Tibial nerve (tissue), 4 donors: ENCODE data around the gene ELFN1. TPM values are rescaled to one million over a fixed set of nuclear protein-coding genes. Genes with fewer than 3 reads are reported as not detected.

Source experiments
- DNase-seq, 2 donors: peaks; one replicate each; pipeline ENCODE4 v3.0.0-alpha.2; 2019; ENCODE audit warnings: low spot score in 2 of 2
- H3K27ac ChIP-seq, 4 donors: fragments of 200-600 bp; sonication (generic) in 3 of 4; one replicate each; pipeline ENCODE4 v1.5.1; 2017 to 2019; ENCODE audit warnings: mild to moderate bottlenecking in 1 of 4
- H3K27me3 ChIP-seq, 2 donors: fragments of 200-600 bp; sonication (generic) in 1 of 2; one replicate each; pipeline versions ENCODE4 v1.5.1 to v1.6.0; 2017 to 2019
- H3K36me3 ChIP-seq, 3 donors: fragments of 200-600 bp; sonication (generic); one replicate each; pipeline ENCODE4 v1.5.1; 2018 to 2019
- H3K4me1 ChIP-seq, 4 donors: fragments of 200-600 bp; sonication (generic) in 3 of 4; one replicate each; pipeline ENCODE4 v1.5.1; 2017 to 2019
- H3K4me3 ChIP-seq, 4 donors: fragments of 200-600 bp; sonication (generic) in 3 of 4; one replicate each; pipeline ENCODE4 v1.5.1; 2017 to 2019; ENCODE audit warnings: mild to moderate bottlenecking in 1 of 4, moderate library complexity in 1 of 4
- H3K9me3 ChIP-seq, 4 donors: fragments of 200-600 bp; sonication (generic) in 3 of 4; one replicate each; pipeline ENCODE4 v1.5.1; 2017 to 2019
- EP300 ChIP-seq, 2 donors: sonication (generic); formaldehyde crosslinking; IDR thresholded peaks; one replicate each; pipeline ENCODE4 v1.6.1; 2017; ENCODE audit warnings: antibody characterized with exemption in 2 of 2, mild to moderate bottlenecking in 1 of 2
- POLR2A ChIP-seq, 2 donors: fragments of 450-650 bp; IDR thresholded peaks; one replicate each; pipeline ENCODE4 v1.6.1; 2017; ENCODE audit warnings: antibody characterized with exemption in 2 of 2, mild to moderate bottlenecking in 2 of 2, moderate library complexity in 2 of 2
- WGBS, 2 donors: methylation state at CpG; one replicate each; pipeline ENCODE4 v1.1.5; 2018; 5-methylcytosine and 5-hydroxymethylcytosine counted together
- total RNA-seq, 4 donors: library from RNA; depleted of rRNA; stranded (reverse); fragments of >200 nt; gene quantifications; one replicate each; pipeline ENCODE4 v1.1.0, GENCODE V29; 2016
- TF ChIP-seq, protein P1 (sequence below), 5 experiments: fragments of 200-600 bp in 3 of 5; fragments of 450-650 bp in 2 of 5; sonication (generic) in 3 of 5; IDR thresholded peaks; one replicate each; pipeline ENCODE4 v1.5.1; 2016 to 2019; ENCODE audit warnings: antibody characterized with exemption in 5 of 5, mild to moderate bottlenecking in 3 of 5, moderate library complexity in 2 of 5

Gene ELFN1
- total RNA-seq, 4 donors from 2014 or later, result 0.21 to 2.4 (median 1.5) TPM

DNA sequence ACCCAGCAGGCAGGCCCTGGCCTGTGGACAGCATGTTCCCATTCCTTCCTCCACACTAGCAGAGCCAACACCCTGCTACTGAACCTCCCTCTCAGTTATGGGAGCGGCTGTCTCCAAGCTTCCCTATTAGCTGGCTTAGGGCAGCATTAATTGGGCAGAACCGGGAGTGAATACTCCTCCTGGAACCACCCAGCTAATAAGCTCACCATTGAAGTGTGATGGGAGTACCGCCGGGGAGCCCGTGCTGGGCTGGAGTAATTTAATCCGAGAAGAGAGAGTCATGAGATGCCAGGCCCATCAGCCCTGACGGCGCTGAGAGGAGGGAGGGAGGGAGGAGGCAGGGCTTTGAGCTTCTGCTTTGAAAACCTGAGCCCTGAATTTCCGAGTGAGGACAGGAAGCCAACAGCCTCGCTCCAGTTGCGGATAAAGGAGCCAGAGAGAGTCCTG is 31.8 kb upstream of the ELFN1 start:
- no peak for DNase-seq
- H3K27ac ChIP-seq, result no peak overlapping the region
- no peaks in the 10 kb centered on the region for H3K36me3 ChIP-seq
- no peak overlapping the region for H3K4me3 ChIP-seq
- 14 to 18% methylated on average over 11 of the region's 11 CpGs for WGBS, 2 donors
- peaks cover 0 to 50% (median 6%) of the 10 kb centered on the region in 4 donors for H3K9me3 ChIP-seq
- no peaks in the 10 kb centered on the region for H3K4me1 ChIP-seq
- peaks cover 0 to 17% of the 10 kb centered on the region in 2 donors for H3K27me3 ChIP-seq
- TF ChIP-seq EP300 (IDR thresholded peaks at IDR 0.05), result no peak
- TF ChIP-seq, protein P1, sequence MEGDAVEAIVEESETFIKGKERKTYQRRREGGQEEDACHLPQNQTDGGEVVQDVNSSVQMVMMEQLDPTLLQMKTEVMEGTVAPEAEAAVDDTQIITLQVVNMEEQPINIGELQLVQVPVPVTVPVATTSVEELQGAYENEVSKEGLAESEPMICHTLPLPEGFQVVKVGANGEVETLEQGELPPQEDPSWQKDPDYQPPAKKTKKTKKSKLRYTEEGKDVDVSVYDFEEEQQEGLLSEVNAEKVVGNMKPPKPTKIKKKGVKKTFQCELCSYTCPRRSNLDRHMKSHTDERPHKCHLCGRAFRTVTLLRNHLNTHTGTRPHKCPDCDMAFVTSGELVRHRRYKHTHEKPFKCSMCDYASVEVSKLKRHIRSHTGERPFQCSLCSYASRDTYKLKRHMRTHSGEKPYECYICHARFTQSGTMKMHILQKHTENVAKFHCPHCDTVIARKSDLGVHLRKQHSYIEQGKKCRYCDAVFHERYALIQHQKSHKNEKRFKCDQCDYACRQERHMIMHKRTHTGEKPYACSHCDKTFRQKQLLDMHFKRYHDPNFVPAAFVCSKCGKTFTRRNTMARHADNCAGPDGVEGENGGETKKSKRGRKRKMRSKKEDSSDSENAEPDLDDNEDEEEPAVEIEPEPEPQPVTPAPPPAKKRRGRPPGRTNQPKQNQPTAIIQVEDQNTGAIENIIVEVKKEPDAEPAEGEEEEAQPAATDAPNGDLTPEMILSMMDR (IDR thresholded peaks at IDR 0.05), result no peak
- no peak for TF ChIP-seq POLR2A (IDR thresholded peaks at IDR 0.05)

DNA sequence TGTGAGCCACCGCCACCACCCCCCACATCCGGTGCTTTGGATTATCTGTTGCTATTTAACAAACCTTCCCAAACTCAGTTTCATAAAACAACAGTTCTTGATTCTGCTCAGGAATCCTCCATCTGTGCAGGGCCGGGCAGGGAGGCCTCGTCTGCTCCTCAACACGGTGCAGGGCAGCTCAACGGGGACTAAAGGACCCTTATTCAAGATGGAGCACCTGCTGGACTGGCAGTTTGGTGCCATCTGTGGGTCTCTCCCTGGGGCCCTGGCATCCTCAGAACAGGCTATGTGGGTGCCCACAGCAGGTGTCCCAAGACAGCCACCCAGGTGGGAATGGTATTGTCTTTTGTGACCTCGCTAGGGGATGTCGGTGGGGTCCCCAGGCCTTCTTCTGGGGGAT is 31.0 kb upstream of the ELFN1 start:
- 83 to 86% methylated on average over 7 to 8 of the region's 8 CpGs for WGBS, 2 donors

DNA sequence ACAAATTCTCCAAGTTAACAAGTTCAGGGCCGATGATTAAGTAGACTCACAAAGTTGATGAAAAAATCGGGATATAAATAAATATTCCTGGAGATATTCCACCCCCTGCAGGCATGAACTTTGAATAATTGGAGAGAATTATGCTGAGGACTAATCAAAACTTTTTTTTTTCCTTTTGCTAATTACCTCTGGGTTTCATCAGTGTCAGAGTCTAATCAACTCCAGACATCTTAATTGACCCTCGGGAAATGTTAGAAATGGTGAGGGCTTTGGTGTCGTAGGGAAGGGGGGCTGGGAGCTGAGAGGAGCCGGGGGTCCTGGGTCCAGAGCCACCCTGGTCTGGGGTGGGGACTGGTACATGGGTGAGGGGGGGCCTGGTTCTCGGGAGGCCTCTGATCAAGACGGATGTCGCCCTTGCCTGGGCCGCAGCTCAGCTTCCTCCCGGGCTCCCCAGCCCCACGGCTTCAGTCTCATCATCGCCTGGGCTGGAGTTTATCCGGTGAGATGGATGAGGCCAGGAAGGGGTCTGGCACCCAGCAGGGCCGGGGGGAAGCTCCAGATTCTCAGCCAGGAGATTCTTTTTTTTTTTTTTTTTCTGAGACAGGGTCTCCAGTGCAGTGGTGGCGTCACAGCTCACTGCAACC is 30.4 kb upstream of the ELFN1 start:
- TF ChIP-seq POLR2A (IDR thresholded peaks at IDR 0.05), result no peak
- no peak for TF ChIP-seq EP300 (IDR thresholded peaks at IDR 0.05)
- TF ChIP-seq, protein P1 (IDR thresholded peaks at IDR 0.05), result no peak
- WGBS, 2 donors, result 48 to 57% methylated on average over 15 of the region's 15 CpGs
- no peak overlapping the region for H3K27ac ChIP-seq
- no peak overlapping the region for H3K4me3 ChIP-seq
- peaks cover 0 to 28% of the 10 kb centered on the region in 2 donors for H3K27me3 ChIP-seq
- H3K4me1 ChIP-seq, result no peaks in the 10 kb centered on the region
- H3K36me3 ChIP-seq, result no peaks in the 10 kb centered on the region
- peaks cover 0 to 39% (median 6%) of the 10 kb centered on the region in 4 donors for H3K9me3 ChIP-seq
- DNase-seq, result no peak

More for the DNA sequence above, 31.0 kb upstream of the ELFN1 start:
- H3K9me3 ChIP-seq, result peaks cover 0 to 44% (median 6%) of the 10 kb centered on the region in 4 donors
- H3K27ac ChIP-seq, result no peak overlapping the region
- H3K36me3 ChIP-seq, result no peaks in the 10 kb centered on the region
- TF ChIP-seq EP300 (IDR thresholded peaks at IDR 0.05), result no peak
- TF ChIP-seq, protein P1 (IDR thresholded peaks at IDR 0.05), result no peak
- TF ChIP-seq POLR2A (IDR thresholded peaks at IDR 0.05), result no peak
- peaks cover 0 to 22% of the 10 kb centered on the region in 2 donors for H3K27me3 ChIP-seq
- no peaks in the 10 kb centered on the region for H3K4me1 ChIP-seq
- H3K4me3 ChIP-seq, result no peak overlapping the region
- no peak for DNase-seq

DNA sequence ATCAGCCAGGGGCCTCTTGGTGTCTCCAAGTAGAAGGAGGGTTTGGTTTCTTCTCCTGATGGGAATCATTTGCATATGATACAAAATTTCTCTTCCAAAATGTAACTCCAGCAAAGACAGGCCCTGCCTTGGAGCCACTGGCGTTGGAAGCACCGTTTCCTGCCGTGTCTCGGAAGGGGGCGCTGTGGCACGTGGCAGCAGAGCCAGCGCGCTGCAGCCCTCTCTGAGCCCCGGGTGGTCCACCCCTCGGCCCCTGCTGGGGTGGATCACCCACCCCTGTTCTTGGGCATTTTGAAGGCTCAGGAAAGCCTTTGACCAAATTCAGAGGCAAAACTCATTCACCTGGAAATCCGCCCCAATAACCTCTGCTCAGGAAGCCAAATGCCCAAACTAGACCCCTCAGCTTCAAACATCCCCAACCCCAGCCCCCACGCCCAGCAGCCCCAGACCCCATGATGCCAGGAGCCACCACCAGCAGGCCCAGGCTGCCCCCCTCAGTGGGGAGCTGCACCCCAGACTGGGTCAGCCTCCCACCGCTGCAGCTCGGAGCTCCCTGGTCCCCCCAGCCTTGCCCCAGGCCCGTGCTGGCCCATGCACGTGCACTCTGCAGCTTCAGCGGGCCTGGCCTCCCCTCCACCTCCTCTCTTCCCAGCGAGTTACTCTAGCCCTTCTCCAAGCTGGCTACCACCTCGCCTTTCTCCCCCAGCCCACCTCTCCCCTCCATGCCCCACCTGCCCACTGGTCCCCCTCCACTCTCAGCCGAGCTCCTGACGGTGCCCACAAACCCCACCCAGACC is 29.5 kb upstream of the ELFN1 start:
- Histone ChIP-seq H3K27me3 (peaks cover 0 to 37% of the 10 kb centered on the region in 2 donors), H3K4me1 (no peaks in the 10 kb centered on the region), H3K4me3 (no peak overlapping the region), H3K36me3 (no peaks in the 10 kb centered on the region), H3K9me3 (peaks cover 0 to 29% (median 4%) of the 10 kb centered on the region in 4 donors), H3K27ac (no peak overlapping the region)
- 72 to 74% methylated on average over 21 of the region's 21 CpGs for WGBS, 2 donors
- DNase-seq, result no peak
- TF ChIP-seq EP300 (IDR thresholded peaks at IDR 0.05) (no peak), POLR2A (IDR thresholded peaks at IDR 0.05) (no peak)
- TF ChIP-seq, protein P1 (IDR thresholded peaks at IDR 0.05), result no peak

DNA sequence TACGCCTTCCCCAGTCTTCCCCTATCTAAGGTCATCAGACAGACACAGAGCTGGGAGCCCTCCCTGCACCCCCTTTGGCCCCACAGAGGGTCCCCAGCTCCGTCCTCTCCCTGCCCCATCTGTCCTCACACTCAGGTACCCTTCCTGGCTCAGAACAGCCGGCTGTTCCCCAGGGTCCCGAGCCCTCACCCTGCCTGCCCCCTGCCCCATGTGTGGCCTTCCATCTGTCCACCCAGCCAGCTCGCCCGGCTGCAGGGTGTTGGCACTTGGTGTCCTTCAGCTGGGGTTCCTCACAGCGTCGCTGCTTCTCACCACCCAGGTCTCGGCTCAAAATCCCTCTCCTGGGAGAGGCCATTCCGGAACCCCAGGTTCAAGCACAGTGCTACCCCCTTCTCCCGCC is 28.9 kb upstream of the ELFN1 start:
- Histone ChIP-seq H3K27me3 (peaks cover 0 to 39% of the 10 kb centered on the region in 2 donors), H3K36me3 (no peaks in the 10 kb centered on the region), H3K4me1 (no peaks in the 10 kb centered on the region), H3K4me3 (no peak overlapping the region), H3K27ac (no peak overlapping the region), H3K9me3 (peaks cover 0 to 23% (median 4%) of the 10 kb centered on the region in 4 donors)
- whole genome bisulfite sequencing, 2 donors, result 77% methylated on average over 11 of the region's 11 CpGs
- TF ChIP-seq, protein P1 (IDR thresholded peaks at IDR 0.05), result no peak
- TF ChIP-seq POLR2A (IDR thresholded peaks at IDR 0.05) (no peak), EP300 (IDR thresholded peaks at IDR 0.05) (no peak)
- no peak for DNase-seq
